GM19324 (cell line): ENCODE measurements around the gene HOPX.
"Not testable (repeated sequence)": the region's sequence is repeated elsewhere in the genome, so short reads cannot be mapped to it uniquely, and the experiment has no call there.

Experiments
- ATAC-seq: cut with Tn5 transposase; IDR thresholded peaks from one replicate; pipeline ENCODE4 v1.9.1; 2021; ENCODE audit warnings: mild to moderate bottlenecking, moderate library complexity; ENCODE audit not compliant: unreplicated experiment, low FRiP score

The HOPX gene

DNA sequence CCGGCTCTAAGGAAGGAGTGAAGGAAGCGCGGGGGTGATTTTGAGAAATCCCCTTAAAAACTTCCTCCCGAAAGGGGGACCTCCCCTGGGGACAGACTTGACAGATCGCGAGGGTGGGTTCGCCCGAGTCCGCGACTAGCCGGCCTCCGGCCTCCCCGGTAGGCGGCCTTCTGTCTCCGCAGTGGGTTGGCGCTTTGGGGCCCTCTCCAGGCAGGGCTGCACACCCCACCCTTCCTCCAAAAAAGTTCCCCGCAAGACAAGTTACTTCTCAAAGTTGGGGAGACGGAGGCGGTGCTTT lies 24.8 kb downstream of the HOPX start:
- no peak for ATAC-seq

GRCh38 chr4:56655627-56656345 lies 25.3 kb downstream of the HOPX start:
- no peak for ATAC-seq

DNA sequence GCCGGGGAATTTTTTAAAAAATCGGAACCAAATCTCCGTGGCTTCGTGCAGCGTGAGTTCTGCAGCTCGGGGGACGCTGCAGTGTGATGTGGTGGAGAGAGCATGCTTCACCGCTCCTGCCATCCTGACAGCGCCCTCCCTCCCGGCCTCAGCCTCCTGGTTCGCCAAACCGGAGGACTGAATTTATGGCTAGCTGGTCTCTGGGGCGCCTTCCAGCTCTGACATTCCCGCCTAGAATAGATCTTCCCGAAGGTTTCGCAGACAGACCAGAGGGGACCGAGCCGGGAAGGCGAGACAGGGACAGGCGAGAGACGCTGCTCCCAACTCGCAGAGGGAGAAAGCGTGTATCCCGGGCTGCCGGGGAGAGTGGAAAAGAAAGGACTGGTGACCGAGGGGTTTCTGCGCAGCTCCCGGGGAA lies 25.9 kb downstream of the HOPX start:
- no peak for ATAC-seq

- no peak for ATAC-seq
These were observed 26.9 kb downstream of the HOPX start for GRCh38 chr4:56654238-56654632.

GRCh38 chr4:56653461-56654237 lies 27.4 kb downstream of the HOPX start:
- no peak for ATAC-seq

GRCh38 chr4:56652196-56652595 lies 28.9 kb downstream of the HOPX start:
- ATAC-seq, result no peak

GRCh38 chr4:56651056-56651350 lies 30.1 kb downstream of the HOPX start:
- ATAC-seq, result no peak

GRCh38 chr4:56650262-56651055 lies 30.6 kb downstream of the HOPX start:
- no peak for ATAC-seq

- no peak for ATAC-seq
These were observed 31.4 kb downstream of the HOPX start for GRCh38 chr4:56649445-56650261.

GRCh38 chr4:56648824-56649151 lies 32.3 kb downstream of the HOPX start:
- no peak for ATAC-seq

GRCh38 chr4:56648021-56648823 lies 32.9 kb downstream of the HOPX start:
- ATAC-seq, result no peak

DNA sequence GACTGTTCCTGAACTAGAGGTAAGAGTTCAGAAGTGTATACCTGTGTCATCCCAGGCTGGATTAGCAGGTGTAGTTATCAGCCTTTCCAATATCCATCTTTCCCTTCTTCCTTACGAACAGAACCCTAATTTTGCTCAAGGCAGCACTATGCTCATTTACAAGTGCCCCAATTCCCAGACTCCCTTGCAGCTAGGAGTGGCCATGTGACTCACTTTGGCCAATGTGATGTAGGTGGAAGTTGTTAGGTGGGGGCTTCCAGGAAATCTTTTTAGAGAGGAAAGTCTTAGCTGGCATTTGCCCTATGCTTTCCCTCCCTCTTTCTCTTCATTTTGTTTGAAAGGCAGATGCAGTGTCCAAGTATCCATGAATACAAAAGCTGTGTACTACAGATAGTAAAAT lies 34.8 kb downstream of the HOPX start:
- no peak for ATAC-seq

GRCh38 chr4:56643596-56643995 lies 37.5 kb downstream of the HOPX start:
- no peak for ATAC-seq

GRCh38 chr4:56641494-56642051 lies 39.5 kb downstream of the HOPX start:
- no peak for ATAC-seq

DNA sequence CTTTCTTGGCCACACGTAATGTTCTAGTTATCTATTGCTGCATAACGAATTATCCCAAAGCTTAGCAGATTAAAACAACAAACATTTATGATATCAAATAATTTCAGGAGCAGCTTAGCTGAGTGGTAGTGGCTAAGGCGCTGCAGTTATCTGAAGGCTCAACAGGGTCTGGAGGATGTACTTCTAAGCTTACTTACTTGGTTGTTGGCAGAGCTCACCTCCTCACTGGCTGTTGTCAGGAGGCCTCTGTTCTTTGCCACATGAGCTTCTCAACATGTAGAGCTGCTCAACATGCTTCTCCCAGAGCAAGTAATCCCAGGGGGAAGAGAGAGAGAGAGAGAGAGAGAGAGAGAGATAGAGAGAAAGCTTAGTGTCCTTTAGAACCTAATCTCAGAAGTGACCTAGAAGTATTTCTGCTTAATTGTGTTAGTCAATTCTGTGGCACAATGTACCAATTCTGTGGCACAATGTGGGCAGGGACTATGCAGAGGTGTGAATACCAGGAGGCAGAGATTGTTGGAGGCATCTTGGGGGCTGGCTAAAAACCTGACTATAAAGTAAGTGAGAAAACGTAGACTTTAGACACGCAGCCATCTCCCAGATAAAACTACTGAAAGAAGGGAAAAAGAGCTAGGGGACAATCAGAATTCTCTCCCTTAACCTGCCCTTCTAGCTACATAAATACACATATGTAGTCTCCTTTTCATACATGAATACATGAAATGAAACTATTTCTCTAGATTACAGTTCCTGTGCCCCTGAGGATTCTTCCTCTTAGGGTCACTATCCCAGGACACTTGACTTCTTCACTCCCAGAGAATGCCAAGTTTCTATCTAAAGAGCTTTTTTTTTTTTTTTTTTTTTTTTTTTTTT lies 40.2 kb downstream of the HOPX start:
- no peak for ATAC-seq

DNA sequence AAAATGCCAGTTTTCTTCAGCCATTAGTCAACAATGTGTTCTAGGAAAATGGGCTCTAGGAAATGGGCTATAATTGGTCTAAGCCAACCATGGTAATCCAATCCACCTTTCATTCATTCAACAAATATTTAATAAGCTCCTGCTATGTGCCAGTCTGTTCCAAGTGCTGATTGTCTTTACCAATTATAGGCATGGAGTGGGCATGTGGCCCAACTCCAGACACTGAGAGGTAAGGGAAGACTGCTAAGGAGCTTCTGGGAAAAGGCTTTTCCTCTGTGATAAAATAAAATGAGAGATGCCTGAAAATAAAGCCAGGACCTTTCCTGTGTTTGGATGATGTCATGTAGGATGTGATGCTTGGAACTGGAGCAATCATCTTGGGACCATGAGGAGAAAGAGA lies 43.3 kb downstream of the HOPX start:
- no peak for ATAC-seq

DNA sequence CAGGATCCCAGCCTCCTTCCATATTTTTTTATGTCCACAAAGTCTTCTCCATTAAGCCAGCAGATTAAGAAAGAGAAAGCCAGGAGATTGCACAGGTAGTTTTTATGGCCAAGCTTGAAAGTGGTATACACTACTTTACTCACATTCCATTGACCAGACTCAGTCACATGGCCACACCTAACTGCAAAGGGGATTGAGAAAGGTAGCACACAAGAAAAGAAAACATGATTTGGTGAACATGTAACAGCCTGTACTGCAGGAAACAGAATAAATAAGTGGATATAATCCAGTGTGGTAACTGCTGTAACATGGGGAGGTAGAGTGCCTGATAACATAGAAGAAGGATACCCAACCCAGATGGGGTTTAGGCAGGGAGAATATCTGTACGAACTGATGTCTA lies 43.9 kb downstream of the HOPX start:
- ATAC-seq, result no peak

DNA sequence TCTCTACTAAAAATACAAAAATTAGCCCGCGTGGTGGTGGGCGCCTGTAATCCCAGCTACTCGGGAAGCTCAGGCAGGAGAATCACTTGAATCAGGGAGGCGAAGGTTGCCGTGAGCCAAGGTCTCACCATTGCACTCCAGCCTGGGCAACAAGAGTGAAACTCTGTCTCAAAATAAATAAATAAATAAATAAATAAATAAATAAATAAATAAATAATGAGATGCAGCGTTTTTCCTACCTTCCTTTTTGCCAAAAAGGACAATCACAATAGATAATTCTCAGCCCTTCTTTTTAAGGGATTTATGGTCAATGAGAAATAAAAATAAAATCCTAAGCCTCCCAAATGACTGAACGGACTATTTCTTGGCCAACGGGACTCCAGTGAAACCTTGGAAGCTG lies 46.1 kb downstream of the HOPX start:
- ATAC-seq, result not testable (repeated sequence)

DNA sequence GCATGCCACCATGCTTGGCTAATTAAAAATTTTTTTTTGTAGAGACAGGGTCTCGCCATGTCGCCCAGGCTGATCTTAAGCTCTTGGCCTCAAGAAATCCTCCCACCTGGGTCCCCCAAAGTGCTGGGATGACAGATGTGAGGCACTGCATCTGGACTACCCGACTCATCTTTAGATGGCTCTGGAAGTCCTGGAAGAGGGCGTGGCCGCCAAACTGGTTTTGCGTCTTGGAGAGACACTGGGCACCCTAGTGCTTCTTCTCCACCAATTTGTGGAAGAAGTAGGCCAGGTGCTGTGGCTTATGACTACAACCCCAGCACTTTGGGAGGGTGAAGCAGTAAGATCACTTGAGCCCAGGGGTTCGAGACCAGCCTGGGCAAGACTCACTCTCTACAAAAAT lies 47.6 kb downstream of the HOPX start:
- ATAC-seq, result no peak
